LNCAP (cell line): ENCODE data around the gene SESN2.

Experiments used
- CTCF ChIP-seq: fragments of 450-650 bp; IDR thresholded peaks from 2 replicates; pipeline ENCODE4 v1.5.1; 2017; ENCODE audit warnings: mild to moderate bottlenecking

Gene SESN2

DNA sequence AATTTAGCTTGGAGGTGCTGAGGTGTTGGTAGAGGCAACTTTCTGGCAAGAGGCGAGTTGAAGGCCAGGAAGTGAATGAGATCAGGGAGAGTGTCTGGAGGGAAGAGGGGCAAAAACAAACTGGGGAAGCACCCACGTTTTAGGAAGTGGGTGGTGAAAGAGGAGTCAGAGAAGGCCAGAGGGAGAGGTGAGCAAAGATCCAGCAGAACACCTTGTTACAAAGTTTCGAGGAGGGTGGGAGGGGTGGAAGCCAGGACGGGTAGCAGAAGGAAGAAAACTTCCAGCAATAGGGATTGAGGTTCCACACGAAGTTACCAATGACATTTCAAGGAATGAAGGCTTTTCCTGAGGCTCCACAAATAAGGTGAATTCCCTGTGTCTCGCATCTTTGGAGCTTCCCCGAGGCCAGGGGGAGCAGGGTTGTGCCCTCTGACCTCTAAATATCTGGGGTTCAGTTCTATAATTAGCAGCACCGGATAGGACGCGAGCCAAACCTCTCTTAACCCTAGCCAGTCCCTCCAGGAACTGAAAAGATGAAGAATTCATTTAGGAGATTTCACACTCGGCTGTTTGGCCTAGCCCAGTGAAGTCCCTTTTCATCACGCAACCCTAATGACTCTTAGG lies 578 bp upstream of the SESN2 start:
- no peak for TF ChIP-seq CTCF

DNA sequence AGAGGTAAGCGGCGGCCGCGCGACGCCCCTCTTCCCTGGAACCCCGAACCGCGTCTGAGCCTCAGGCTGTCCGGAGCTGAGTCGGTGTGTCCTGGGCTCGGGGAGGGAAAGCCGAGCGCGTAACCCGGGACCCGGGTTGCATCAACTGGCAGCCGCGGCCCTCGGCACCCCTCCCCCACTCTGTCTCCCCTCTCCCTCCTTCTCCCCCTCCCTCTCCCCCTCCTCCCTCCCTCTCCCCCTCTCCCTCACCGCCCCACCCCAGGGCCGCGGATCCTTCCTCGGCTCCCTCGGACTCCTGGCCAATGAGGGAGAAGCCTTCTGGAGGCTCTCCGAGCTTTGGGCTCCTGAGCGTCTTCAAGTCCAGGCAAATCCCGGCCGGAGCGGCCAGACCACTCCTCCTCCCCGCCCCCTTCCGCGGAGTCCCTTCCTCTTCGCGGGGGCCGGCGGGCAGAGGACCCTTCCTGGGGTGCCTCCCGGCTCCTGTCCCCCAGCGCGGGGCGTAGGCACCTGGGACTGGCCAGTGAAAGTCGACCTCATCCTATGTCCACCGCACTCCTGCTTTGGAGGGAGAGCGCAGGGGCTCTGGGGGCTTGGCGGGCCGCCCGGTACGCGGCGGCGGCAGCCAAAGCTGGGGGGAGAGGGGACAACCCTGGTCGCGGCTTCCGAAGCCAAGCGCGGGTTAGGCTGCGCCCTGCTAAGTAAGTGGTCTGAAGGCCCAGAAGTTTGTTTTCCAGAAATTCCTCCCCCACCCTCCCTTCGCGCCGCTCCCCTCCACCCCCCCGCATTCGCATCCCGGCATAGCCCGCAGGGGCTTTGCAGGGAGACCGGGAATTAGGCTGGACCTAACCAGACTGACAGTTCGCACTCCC lies 850 bp downstream of the SESN2 start:
- no peak for TF ChIP-seq CTCF

GRCh38 chr1:28260803-28261174 lies 1.5 kb downstream of the SESN2 start:
- TF ChIP-seq CTCF: no peak

GRCh38 chr1:28264897-28265296 lies 5.6 kb downstream of the SESN2 start:
- TF ChIP-seq CTCF: no peak

DNA sequence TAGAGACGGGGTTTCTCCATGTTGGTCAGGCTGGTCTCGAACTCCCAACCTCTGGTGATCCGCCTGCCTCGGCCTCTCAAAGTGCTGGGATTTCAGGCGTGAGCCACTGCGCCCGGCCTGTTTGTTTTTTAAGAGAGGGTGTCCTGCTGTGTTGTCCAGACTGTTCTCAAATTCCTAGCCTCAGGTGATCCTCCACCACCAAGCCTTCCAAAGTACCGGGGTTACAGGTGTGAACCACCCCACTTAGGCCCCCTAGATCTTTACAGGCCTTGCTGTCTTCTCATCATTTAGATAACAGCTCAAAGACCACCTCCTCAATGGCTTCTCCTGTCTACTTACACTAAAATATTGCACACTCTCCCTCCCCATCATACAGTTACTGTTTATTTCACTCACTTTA lies 6.3 kb downstream of the SESN2 start:
- no peak for TF ChIP-seq CTCF

DNA sequence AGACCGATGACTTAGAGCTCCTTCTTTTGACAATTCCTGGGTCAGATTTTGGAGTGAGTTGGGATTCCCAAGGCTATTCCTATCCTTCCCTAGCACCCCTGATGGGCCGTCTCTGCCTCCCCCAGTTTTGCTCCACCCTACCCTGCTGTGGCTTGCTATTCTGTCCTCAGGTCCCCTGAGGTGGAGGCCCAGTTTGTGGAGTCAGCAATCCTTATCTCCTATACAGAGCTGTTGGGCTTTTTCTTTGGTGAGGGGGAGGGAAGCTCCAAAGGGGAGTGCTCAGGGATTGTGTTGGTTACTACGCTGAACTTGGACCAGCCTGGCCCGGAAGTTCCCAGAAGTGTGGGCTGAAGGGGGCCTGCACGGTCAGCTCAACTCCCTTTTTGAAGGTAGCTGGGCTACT lies 7.6 kb downstream of the SESN2 start:
- TF ChIP-seq CTCF: no peak

DNA sequence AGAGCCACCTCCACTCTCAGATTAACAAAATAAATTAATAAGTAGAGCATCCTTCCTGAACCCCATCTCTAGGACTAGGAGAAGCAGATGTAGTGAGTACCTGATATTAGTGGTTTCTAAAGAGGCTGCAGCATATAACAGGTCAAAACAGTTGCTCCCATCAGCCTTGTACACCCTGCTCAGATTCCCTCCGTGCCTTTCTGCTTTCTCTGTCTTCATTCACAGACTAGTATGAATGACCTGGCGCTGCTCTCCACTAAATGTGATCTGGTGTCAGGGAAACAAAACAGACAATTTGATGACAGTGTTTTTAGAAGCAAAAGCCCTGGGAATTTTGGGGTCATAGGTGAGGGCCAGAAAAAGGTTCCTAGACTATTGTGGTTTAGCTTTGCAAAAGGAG lies 8.3 kb downstream of the SESN2 start:
- no peak for TF ChIP-seq CTCF
